ENCODE data around the gene CD79B. TPM values are rescaled to one million over a fixed set of nuclear protein-coding genes. Genes with fewer than 3 reads are reported as not detected.

The CD79B gene
- 706 and 757 TPM in 2 replicates for total RNA-seq

DNA sequence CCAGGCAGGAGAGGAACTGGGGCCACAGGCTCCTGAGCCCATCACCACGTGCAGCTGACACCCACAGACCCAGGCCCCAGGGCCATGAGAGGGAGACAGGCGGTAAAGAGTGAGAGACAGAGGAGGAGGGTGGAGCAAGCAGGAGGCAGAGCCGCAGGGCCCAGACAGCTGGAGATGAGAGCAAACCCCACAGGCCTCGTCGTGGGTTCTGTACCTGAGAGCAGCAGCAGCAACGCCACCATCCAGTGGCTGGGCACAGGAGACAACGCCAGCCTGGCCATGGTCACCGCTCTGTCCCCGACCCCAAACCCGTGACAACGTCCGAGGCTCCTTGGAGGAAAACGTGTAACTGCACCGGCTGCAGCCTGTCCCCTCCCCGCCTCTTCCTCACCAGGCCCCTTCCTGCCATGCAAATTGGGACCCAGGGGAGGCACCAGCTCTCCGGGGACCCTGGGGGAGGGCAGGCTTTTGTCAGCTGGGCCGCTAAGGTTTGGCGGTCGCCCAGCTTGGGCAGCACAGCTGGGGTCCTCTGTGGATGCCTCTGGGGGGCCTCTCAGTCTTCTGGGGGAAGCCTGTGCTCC, at the start of gene CD79B:
Gene CD79B (minus strand): TSS at position 351 of the 581 bp plus-strand sequence. CDS start 70 bp downstream, at position 281.
- ChIA-PET CTCF (interaction anchor here (0.9 to 8.9 kb wide), 11 partner anchors 11 to 202 kb away, joined by 3 to 146 read pairs (median 7); partner anchors contain the start of genes GH1 and ICAM2), POLR2A (interaction anchor here (0.6 to 19.1 kb wide), 17 partner anchors 10 to 483 kb away, joined by 3 to 837 read pairs (median 6); partner anchors contain the start of genes ERN1, GH1 and ICAM2)
- Mint-ChIP-seq H3K36me3 (ENCODE audit: low read depth) (peaks cover 44% of the 10 kb centered on the region), H3K4me1 (peaks cover 89% of the 10 kb centered on the region), H3K27me3 (no peaks in the 10 kb centered on the region), H3K9me3 (no peaks in the 10 kb centered on the region), H3K27ac (peak within 1 kb of the TSS; percentile 96), H3K4me3 (peak within 1 kb of the TSS; percentile 98)
- DNase-seq = peak; percentile 90
- intact Hi-C loops (cut with micrococcal nuclease) = loop anchor here (1.0 kb wide), 2 partner anchors 13 to 14 kb away; no protein-coding TSS in a partner anchor
- TF ChIP-seq, protein P1, sequence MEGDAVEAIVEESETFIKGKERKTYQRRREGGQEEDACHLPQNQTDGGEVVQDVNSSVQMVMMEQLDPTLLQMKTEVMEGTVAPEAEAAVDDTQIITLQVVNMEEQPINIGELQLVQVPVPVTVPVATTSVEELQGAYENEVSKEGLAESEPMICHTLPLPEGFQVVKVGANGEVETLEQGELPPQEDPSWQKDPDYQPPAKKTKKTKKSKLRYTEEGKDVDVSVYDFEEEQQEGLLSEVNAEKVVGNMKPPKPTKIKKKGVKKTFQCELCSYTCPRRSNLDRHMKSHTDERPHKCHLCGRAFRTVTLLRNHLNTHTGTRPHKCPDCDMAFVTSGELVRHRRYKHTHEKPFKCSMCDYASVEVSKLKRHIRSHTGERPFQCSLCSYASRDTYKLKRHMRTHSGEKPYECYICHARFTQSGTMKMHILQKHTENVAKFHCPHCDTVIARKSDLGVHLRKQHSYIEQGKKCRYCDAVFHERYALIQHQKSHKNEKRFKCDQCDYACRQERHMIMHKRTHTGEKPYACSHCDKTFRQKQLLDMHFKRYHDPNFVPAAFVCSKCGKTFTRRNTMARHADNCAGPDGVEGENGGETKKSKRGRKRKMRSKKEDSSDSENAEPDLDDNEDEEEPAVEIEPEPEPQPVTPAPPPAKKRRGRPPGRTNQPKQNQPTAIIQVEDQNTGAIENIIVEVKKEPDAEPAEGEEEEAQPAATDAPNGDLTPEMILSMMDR (IDR thresholded peaks at IDR 0.05) = no peak
- peak; percentile 79 for ATAC-seq (ENCODE audit: low read depth)

DNA sequence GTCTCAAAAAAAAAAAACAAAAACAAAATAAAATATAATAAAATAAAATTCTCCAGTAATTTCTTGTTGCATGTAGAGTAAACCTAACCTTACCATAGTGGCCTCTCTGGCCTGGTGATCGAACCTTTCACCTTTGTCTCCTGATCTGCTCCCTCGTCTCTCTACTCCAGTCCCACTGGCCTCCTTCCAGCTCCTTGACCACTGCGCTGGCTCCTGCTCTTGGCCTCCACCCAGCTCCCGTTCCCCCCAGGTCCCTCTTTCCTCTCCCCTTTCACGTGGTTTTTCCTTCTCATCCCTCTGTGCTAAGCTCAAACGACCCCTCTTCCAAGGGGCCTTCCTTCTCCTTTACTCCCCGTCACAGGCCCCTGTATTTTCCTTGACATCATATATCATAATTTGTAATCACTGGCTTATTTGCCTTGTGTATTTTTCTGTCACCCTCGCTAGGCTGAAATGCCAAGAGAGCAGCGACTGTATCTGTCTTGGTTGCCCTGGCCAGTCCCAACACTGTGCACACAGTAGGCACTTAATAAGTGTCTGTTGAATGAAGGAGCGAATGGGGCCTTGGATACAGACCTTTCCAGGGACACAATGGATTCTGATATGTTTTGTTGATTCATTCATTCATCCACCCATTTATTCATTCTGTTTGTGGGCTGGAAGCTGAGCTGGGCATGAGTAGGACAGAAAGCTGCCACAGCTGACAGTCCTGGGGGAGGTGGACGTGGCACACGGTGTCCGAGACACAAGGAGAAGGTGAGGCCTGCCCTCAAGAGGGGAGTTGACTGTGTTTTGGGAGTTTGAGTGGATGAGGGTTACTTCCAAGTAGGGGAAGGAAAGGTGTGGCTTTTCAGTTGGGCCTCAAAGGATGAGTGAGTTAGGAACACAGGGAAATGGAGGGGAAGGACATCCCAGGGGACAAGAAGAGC, 46.4 kb upstream of the CD79B start:
- intact Hi-C loops (cut with micrococcal nuclease) = no loop called here
- TF ChIP-seq, protein P1 (IDR thresholded peaks at IDR 0.05) = no peak
- Mint-ChIP-seq H3K9me3 (peaks cover 10% of the 10 kb centered on the region), H3K36me3 (ENCODE audit: low read depth) (no peaks in the 10 kb centered on the region), H3K4me3 (no peak overlapping the region), H3K4me1 (peaks cover 4% of the 10 kb centered on the region), H3K27me3 (peaks cover 15% of the 10 kb centered on the region), H3K27ac (no peak overlapping the region)
- ChIA-PET POLR2A (interaction anchor here (0.7 to 1.0 kb wide), 3 partner anchors 15 to 26 kb away, joined by 3 to 5 read pairs (median 3); no protein-coding TSS in a partner anchor), CTCF (interaction anchor here (1.0 to 1.1 kb wide), 2 partner anchors 12 to 59 kb away, joined by 3 to 4 read pairs; no protein-coding TSS in a partner anchor)
- ATAC-seq (ENCODE audit: low read depth) (no peak), DNase-seq (no peak)

DNA sequence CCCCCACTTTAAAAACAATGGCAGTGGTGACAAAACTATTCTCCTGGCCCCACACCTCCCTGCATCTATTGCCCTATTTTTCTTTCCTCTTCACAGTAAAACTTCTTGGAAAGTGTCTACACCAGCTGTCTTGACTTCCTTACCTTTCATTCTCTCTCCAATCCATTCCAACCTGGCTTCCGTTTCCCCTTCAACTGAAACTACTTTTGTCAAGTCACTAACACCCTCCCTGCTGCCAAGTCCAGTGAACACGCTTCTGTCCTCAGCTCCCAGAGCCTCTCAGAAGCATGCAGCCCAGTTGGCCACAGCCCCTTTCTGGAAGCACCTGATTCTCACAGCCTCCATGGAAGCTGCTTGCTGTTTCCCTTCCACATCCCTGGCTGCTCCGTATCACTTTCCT, 44.6 kb upstream of the CD79B start:
- Mint-ChIP-seq H3K4me3 (no peak overlapping the region), H3K36me3 (ENCODE audit: low read depth) (no peaks in the 10 kb centered on the region), H3K4me1 (peaks cover 4% of the 10 kb centered on the region), H3K27ac (no peak overlapping the region), H3K9me3 (peaks cover 1% of the 10 kb centered on the region), H3K27me3 (peaks cover 24% of the 10 kb centered on the region)
- DNase-seq (no peak), ATAC-seq (ENCODE audit: low read depth) (no peak)
- TF ChIP-seq, protein P1 (IDR thresholded peaks at IDR 0.05) = no peak
- intact Hi-C loops (cut with micrococcal nuclease) = no loop called here
- ChIA-PET CTCF (interaction anchor here (1.5 kb wide), 1 partner anchor 157 kb away, joined by 3 read pairs; no protein-coding TSS in a partner anchor), POLR2A (no interaction called here)

DNA sequence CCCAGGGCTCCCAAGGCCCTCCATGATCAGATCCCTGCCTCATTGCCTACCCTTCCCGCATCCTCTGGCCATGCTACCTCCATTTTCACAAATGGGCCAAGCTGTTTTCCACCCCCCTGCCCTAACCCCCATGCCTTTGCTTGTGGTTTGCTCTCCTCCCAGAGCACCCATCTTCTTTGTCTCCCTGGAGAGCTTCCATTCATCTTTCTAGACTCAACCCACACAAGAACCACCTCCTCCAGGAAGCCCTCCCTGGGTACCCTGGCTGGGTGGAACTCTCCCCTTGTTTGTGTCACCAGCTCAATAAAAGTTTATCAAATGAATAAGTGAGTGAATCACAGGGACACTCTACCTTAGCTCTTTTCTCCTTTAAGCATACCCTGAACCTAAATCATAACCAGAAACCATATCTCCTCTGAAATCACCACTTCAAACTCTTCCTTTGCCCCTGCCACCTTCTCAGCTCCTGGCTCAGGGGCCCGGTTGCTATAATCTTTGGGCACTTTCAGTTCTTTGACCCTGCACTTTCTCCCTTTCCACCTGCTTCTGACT, 43.5 kb upstream of the CD79B start:
- no peak overlapping the region for H3K4me3 Mint-ChIP-seq
- TF ChIP-seq, protein P1 (IDR thresholded peaks at IDR 0.05) = no peak
- DNase-seq (no peak), ATAC-seq (ENCODE audit: low read depth) (no peak)
- H3K27ac Mint-ChIP-seq = no peak overlapping the region
- ChIA-PET POLR2A (interaction anchor here (0.6 to 1.5 kb wide), 4 partner anchors 10 to 170 kb away, joined by 3 to 5 read pairs (median 3); no protein-coding TSS in a partner anchor), CTCF (interaction anchor here (1.0 kb wide), 1 partner anchor 72 kb away, joined by 6 read pairs; no protein-coding TSS in a partner anchor)
- no peaks in the 10 kb centered on the region for H3K36me3 Mint-ChIP-seq (ENCODE audit: low read depth)
- H3K4me1 Mint-ChIP-seq = peaks cover 4% of the 10 kb centered on the region
- intact Hi-C loops (cut with micrococcal nuclease) = no loop called here
- no peaks in the 10 kb centered on the region for H3K9me3 Mint-ChIP-seq
- peaks cover 24% of the 10 kb centered on the region for H3K27me3 Mint-ChIP-seq
